Measurements from ENCODE around the gene NAA16.
A peak's percentile ranks its signal among the peaks of the same experiment; 100 is the strongest.
"Not testable (repeated sequence)": the region's sequence is repeated elsewhere in the genome, so short reads cannot be mapped to it uniquely, and the experiment has no call there.

Gene NAA16

DNA sequence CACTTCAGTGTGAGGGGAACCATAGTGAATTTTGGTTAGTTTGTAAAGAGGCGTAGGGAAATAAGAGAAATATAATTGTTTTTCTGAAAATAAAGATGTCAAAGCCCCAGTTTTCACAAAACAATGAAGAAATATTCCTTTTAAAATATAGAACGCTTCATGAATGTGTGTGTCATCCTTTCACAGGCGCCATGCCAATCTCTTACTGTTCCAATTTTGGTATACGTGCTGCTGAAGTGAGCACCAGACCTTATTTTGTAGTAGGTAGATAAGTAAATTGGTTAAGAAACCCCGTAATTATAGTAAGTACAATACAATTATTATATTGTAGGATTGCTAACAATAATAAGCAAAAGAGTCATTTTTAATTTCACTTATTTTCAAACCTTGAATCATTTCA is 43.3 kb downstream of the NAA16 start:
- no peak for DNase-seq (ENCODE audit: low spot score)

DNA sequence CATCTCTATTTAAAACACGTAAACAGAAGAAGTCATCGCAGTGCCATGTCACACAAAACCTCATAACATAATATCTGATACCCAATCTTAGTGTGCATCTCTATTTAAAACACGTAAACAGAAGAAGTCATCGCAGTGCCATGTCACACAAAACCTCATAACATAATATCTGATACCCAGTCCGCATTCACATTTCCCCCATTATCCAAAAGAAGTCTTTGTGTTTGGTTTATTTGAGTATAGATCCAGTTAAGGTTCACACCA is 45.2 kb downstream of the NAA16 start:
- not testable (repeated sequence) for DNase-seq (ENCODE audit: low spot score)

DNA sequence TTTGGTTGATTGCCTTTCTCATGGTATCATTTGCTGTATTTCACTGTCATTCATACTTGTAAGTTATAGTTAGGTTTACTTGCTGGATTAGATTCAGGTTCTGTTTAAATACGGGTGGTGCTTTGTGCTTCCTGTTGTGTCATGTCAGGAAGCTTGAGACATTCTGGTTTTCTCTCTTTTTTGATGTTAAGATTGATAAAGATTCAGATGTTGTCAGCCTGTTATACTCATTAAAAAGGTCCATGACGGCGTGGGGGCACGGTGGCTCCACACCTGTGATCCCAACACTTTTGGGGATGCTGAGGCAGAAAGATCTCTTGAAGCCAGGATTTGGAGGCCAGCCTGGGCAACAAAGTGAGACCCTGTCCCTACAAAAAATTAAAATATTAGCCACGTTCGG is 45.7 kb downstream of the NAA16 start:
- no peak for DNase-seq (ENCODE audit: low spot score)

DNA sequence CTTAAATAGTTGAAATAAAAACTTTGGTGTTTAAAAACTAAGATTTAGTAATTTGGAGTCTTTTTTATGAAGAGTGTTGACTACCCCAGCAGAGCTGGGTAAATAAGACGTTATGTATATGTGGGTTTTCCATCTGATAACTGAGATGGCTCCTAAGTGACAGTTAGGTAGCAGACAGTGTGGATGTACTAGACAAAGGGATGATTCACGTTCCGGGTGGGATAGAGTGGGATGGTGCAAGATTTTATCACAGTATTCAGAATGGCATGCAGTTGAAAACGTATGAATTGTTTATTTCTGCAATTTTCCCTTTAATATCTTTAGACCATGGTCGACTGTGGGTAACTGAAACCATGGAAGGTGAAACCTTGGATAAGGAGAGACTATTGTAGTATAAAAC is 50.4 kb downstream of the NAA16 start:
- DNase-seq (ENCODE audit: low spot score), result no peak

DNA sequence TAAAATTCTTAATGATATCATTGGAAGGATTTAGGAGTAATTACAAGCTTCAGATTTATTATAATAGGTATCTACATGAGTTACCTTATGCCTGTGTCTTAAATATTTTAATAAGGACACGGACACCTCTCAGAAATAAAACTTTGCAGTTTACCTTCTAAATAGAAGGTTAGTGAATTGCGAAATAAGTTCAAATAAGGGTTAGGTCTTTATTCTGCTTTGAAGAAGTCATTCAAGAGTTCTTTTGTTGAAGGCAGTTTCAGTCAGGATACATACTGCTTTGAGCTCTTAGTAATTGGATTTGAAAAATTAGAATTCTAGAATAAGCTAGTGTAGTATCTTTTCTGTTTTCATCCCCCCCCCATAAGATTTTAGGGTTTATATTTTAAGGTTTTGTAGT is 53.0 kb downstream of the NAA16 start:
- no peak for DNase-seq (ENCODE audit: low spot score)

DNA sequence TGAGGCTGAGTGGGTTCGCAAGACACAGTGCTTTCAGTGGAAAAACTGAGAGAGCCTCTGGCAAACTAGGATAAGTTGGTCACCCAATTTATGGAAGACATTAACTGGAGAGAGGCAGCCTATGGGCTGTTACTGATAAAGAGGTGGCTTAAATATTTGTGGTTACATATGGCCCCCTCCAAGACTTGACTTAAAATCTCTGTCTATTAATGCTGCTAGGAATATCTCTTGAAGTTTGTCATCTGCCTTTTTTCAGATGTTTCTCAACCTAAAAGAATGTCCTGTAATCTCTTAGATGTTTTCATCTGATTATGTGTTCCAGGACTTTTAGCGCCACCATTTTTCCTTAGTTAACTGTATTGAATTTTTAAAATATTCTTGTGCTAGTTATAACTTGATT is 54.6 kb downstream of the NAA16 start:
- DNase-seq (ENCODE audit: low spot score), result no peak

DNA sequence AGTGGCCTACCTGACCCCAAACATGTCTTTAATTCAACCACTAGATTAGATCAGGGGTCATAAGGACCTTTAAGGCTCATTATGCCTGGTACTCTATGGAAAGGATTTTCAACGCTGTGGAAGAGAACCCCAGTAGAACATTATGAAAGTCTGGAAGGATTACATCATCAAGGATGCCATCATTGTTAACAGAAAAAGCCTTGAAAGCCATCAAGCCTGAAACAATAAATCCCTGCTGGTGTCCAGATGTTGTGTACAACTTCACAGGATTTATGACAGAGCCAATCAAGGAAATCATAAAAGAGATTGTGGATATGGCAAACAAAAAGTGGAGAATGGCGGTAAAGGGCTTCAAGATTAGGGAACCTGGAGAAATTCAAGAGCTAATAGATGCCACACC is 59.7 kb downstream of the NAA16 start:
- DNase-seq (ENCODE audit: low spot score), result no peak

DNA sequence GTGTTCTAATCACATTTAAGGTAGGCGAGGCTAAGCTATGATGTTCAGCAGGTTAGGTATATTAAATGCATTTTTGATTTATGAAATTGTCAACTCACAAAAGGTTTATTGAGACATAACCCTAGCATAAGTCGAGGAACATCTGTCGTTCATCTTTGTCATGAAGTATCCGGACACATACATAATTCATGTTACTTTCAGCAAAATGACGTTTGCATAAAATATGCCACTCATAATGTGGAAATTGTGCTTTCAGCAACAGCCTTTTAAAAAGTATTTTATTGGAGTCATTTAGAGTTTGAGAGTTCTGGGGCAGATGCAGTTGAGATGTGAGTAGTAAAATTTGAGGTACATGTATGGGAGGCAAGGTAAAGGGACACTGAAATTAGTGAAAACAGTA is 66.4 kb downstream of the NAA16 start:
- no peak for DNase-seq (ENCODE audit: low spot score)

DNA sequence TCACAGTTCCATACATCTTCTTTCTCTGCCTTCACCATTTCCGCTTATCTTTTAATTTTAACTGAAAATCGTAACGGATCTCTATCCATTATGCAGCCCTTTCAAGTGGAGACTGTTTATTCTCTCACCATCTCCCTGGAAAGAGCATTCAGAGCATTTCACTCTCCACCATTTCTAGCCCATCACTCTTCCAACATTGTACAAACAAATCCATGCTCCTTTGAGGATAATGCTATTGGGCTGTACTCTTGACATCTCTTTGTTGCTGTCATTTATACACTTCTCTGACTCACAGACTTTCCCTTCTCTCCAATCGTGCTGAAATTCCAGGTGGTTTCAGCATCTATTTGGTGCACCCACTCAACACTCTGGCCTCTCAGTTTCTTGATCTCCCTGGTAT is 71.4 kb downstream of the NAA16 start:
- peak; percentile 49 for DNase-seq (ENCODE audit: low spot score)

DNA sequence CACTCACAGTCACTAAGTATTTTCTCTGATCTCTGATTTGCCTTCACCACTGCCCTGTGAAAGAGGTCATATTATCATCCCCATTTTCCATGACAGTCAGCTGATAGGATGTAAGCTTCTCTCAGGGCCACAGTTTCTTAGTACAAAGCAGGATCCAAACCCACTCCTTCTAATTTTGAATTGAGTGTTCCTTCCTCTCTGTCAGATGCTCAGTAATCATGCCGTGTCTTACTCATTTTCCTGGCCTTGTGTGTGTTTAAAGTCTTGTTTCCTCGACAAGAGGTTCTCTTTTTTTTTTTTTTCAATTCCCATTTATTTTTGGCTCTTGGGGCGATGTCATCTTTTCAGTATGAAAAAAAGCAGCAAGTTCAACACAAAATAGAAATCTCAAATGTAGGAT is 72.3 kb downstream of the NAA16 start:
- DNase-seq (ENCODE audit: low spot score), result no peak

DNA sequence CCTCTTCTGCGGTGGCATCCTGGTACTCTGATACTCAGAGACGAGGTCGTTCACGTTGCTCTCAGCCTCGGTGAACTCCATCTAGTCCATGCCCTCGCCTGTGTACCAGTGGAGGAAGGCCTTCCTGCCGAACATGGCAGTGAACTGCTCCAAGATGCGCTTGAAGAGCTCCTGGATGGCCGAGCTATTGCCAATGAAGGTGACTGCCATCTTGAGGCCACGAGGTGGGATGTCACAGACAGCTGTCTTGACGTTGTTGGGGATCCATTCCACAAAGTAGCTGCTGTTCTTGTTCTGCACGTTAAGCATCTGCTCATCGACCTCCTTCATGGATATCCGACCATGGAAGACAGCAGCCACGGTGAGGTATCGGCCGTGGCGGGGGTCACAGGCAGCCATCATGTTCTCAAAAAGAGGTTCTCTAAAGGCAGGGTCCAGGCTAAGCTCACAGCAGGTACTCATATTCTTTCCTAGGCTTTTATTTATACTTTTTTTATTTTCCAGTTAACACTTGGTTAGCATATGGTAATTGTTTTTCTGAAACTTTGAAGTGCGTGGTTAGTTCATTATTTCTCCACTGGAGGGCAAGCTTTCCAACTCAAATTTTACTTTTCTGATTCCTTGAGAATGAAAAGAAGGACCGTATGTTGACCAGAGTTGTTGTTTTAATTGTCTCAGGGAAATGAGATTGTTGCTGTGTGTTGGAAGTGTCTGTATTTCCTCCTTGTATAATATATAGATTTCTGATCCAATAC is 73.9 kb downstream of the NAA16 start:
- no peak for DNase-seq (ENCODE audit: low spot score)

DNA sequence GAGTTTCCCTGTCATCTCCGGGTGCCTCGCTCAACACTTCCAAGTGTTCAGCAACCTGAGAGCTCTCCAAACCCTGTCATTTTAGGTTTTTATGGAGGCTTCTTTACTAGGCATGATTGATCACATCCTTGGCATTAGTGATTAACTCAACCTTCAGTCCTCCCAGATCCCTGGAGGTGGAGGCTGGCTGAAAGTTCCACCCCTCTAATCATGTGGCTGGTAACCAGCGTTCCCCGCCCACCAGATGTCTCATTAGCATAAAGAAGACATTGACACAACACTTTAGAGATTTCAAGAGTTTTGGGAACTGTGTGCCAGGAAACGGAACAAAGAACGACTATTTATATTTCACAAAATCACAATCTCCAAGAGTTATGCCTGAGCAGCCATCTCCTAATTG is 75.1 kb downstream of the NAA16 start:
- DNase-seq (ENCODE audit: low spot score), result no peak

DNA sequence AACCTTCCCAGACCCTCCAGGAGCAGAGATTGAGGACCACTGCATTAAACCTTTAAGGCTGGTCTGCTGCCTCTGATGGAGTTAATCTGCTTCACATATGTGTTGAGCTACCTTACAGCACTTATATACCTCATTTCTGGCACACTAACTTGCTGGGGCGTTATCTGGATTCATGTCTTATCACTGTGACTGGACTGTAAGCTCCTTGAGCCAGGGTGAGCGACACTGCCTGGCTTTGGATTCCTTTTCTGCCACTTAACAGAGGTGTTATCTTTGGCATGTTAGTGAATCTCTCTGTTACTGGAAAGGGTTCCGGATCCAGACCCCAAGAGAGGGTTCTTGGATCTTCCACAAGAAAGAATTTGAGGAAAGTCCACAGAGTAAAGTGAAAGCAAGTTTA is 76.5 kb downstream of the NAA16 start:
- DNase-seq (ENCODE audit: low spot score), result no peak

DNA sequence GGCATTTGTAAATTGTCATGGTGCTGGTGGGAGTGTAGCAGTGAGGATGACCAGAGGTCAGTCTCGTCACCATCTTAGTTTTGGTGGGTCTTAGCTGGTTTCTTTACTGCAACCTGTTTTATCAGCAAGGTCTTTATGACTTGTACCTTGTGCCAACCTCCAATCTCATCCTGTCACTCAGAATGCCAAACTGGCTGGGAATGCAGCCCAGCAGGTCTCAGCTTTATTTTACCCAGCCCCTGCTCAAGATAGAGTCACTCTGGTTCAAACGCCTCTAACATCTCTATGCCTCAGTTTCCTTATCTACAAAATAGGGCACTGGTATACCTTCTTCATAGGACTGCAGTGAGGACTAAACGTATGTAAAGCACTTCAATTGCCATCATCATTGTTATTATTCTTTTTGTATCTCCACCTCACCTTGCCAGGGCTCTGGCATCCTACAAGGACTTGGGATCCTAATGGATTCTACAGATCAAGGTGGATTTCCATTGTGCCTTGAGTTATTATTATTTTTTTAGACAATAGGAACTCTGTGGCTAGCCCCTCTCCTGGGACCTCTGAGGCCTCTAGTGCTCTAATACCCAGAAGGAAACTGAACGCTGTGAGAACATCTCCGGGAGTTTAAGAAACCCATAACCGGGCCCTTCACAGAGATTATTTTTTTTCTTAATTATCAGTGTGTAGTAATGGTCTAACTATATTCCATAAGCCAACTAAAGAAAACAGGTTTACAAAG is 77.2 kb downstream of the NAA16 start:
- no peak for DNase-seq (ENCODE audit: low spot score)

DNA sequence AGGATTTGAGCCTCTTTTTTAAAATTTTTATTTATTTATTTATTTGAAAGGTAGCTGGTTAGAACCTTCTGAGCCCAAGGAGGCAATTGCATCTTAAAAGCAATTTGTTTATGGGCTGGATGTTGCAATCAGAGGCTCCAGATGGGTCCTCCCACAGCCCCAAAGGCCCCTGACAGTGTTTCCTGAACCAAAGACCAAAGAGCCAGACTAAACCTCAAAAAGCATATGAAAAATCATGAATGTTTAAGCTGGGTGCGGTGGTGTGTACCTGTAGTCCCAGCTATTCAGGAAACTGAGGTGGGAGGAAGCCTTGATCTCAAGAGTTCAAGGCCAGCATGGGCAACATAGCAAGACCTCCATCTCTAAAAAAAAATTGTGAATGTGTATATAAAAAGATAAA is 78.5 kb downstream of the NAA16 start:
- DNase-seq (ENCODE audit: low spot score), result no peak

DNA sequence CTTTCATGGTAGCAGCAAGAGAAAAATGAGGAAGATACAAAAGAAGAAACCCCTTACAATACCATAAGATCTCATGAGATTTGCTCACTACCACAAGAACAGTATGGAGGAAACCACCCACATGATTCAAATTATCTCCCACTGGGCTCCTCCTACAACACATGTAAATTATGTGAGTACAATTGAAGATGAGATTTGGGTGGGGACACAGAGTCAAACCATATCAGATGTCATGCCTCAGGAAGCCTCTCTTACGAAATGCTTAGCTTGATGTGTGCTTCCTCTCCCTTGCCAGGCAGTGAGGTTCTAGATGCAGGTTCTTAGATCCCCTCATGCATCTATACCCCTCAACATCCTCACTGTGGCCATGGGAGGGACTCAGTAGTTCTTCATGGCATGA is 83.1 kb downstream of the NAA16 start:
- DNase-seq (ENCODE audit: low spot score), result no peak

DNA sequence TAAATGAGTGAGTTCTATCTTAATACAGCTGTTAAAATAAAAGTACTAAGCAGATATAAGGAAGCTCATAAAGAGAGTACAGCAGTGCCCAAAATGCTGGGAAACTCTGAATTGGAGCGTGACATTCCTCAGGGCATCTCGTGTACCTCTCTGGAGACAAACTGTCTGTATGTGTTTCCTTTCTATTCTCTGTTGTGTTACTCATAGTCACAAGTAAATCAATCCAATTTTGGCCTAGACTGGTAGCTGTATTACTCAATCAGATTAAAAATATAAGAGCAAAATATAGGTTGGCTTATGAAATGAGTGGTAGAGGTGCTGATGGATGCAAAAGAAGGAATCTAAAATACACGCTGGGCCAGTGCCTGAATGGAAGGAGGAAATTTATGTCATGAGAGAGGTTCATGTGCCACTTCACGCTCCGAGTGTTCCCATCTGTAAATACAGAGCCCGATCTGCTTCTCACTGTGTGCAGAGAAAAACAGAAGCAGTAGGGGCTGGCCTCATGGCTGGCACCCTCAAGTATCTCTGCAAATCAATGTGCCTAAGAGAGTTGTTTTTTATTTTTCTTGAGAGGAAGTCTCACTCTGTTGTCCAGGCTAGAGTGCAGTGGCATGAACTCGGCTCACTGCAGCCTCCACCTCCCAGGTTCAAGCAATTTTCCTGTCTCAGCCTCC is 87.6 kb downstream of the NAA16 start:
- DNase-seq (ENCODE audit: low spot score), result no peak

DNA sequence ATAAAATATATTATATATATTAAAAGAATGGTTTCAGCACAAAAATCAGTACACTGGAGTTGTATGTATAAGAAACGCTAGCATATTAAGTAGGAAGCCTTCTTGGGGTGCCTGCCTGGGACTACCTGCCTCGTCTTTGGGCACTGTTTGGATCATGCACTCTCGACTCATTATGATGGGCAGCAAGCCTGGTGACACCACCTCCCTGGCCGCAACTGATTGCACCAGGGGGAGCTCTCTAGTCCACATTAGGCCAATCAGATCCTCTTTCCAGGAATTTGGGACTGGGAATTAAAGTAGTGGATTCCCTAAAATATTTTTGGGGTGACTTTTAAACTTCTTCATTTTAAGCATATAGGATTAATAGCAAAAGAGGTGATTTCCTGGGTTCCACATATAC is 90.3 kb downstream of the NAA16 start:
- DNase-seq (ENCODE audit: low spot score), result peak; percentile 54

DNA sequence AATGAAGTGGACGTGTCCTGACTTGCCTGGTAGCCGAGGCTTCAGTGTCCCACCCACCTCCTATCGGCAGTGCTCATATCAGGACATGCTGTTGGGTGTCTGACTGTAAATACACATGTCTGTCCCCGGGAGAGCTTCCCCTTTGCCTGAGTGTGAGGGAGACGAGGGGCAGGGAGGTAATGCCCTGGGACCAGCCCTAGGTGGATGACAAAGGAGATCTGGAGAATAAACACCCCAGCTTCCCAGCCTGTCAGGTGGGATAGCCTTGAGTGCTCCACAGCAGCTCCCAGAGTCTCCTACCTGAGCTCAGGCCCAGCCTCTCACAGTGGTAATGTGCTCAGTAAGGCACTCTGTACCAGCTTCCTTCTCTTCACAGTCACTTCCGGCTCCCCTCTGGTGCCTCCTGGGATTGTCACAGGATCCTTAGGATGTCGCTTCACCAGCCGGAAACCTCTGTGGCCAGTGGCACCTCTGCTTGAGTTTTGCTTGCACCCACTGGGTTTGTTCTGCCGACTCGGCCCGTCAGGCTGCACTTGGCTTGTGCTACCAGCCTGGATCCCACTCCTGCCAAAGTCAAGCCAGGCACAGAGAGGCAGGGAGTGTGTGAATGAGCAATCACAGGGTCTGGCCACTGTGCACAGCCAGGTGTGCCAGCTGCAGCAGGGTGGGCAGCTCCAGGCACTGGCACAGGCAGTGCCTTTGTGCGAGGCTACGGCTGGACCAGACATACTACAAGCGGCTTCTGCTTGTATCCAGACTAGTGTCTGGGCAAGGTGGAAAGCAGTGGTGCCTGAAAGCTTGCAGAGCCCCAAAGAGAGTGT is 91.8 kb downstream of the NAA16 start:
- DNase-seq (ENCODE audit: low spot score), result peak; percentile 63

DNA sequence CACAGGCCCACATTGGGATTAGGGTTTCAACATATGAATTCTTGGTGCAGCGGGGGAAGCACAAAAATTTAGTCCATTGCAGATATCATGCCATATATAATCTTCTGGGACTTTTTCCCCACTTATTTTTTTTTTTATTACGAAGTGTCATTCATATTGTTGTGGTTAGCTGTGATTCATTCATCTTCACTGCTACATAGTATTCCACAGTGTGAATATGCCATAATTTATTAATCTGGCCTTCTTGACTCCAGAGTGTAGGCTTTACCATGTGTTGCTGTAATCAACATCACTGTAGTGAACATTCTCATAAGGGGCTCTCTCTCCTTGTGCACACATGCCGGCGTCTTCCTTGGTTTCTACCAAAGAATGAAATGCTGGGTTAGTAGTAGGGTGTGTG is 92.9 kb downstream of the NAA16 start:
- DNase-seq (ENCODE audit: low spot score), result no peak

DNA sequence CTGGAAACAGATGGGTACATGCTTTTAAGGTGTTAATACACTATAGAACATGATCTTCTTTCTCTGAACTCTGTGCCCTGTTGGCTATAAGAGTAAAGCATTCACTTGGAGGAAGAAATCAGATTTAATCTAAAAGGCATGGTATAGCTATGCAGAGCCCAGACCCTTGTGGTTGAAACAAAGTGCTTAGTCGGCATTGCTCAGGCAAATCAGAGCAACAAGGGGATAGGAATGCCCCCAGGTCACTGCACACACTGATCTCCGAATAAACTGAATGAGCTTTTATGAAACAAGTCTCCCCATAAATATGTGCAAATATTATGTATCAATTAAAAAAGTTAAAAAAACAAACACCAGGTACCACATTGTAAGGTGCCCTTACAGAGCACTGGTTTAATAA is 94.3 kb downstream of the NAA16 start:
- no peak for DNase-seq (ENCODE audit: low spot score)

DNA sequence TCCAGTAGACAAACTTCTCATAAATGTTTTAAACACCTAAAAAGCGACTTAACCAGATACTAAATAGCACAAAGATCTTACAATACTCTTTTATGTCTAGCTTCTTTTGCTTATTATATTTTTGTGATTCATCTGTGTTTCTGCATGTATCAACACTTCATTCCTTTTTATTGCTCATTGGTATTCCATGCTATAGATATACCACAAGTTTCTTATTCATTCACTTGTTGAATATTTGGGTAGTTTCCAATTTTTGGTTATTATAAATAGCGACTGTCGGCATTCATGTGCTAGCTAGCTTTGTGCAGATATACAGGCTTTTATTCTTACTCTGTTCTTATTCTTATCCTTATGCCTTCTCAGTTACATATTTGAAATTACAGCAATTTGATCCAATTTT is 96.3 kb downstream of the NAA16 start:
- no peak for DNase-seq (ENCODE audit: low spot score)
